GM12878 (cell line): ENCODE measurements around the gene SLC35E4. TPM values are rescaled to one million over a fixed set of nuclear protein-coding genes. Genes with fewer than 3 reads are reported as not detected.

Source experiments
- ATF7 ChIP-seq: fragments of 450-650 bp; IDR thresholded peaks from 2 replicates; pipeline ENCODE4 v1.6.1; 2016; ENCODE audit warnings: low read depth, mild to moderate bottlenecking
- BCL3 ChIP-seq: IDR thresholded peaks from 2 replicates; pipeline ENCODE4 v1.6.1; 2011; ENCODE audit warnings: borderline replicate concordance, low read depth, mild to moderate bottlenecking, moderate library complexity, low read length; ENCODE audit not compliant: insufficient read depth, poor library complexity, severe bottlenecking
- BMI1 ChIP-seq: fragments of 450-650 bp; IDR thresholded peaks from 2 replicates; pipeline ENCODE4 v1.6.1; 2016; ENCODE audit warnings: mild to moderate bottlenecking, moderate library complexity, borderline replicate concordance
- EP300 ChIP-seq, 2 experiments: fragments of 150-350 bp in 1 of 2; IDR thresholded peaks; 2 replicates each; pipeline ENCODE4 v1.6.1; 2011 to 2012; ENCODE audit warnings: low read depth in 2 of 2, low read length in 2 of 2, borderline replicate concordance in 1 of 2, improper control_type of control experiment in 1 of 2, inconsistent platforms in 1 of 2; ENCODE audit not compliant: control insufficient read depth in 1 of 2
- HSF1 ChIP-seq: fragments of 150-350 bp; IDR thresholded peaks from 2 replicates; pipeline ENCODE4 v1.6.1; 2014; ENCODE audit warnings: mild to moderate bottlenecking, low read depth, low read length
- IKZF1 ChIP-seq: fragments of 450-650 bp; conservative IDR thresholded peaks from 2 replicates; pipeline ENCODE4 v1.6.1; 2017; ENCODE audit warnings: antibody characterized with exemption, mild to moderate bottlenecking
- KLF5 ChIP-seq: fragments of 450-650 bp; IDR thresholded peaks from 2 replicates; pipeline ENCODE4 v1.6.1; 2014; ENCODE audit warnings: mild to moderate bottlenecking; ENCODE audit not compliant: partially characterized antibody
- MTA2 ChIP-seq: fragments of 450-650 bp; IDR thresholded peaks from 2 replicates; pipeline ENCODE4 v1.6.1; 2016; ENCODE audit warnings: low read depth, mild to moderate bottlenecking, moderate library complexity
- MXI1 ChIP-seq: fragments of 150-350 bp; IDR thresholded peaks from 2 replicates; pipeline ENCODE4 v1.6.1; 2011; ENCODE audit warnings: low read depth, mild to moderate bottlenecking, inconsistent platforms, low read length, improper control_type of control experiment
- PBX3 ChIP-seq: IDR thresholded peaks from 2 replicates; pipeline ENCODE4 v1.6.1; 2011; ENCODE audit warnings: mild to moderate bottlenecking, low read depth, low read length, moderate library complexity; ENCODE audit not compliant: insufficient replicate concordance
- POLR2A ChIP-seq: IDR thresholded peaks from 2 replicates; pipeline ENCODE4 v1.6.1; 2011; ENCODE audit warnings: low read depth, mild to moderate bottlenecking, low read length
- RAD51 ChIP-seq: fragments of 450-650 bp; IDR thresholded peaks from 2 replicates; pipeline ENCODE4 v1.6.1; 2016; ENCODE audit warnings: moderate library complexity, mild to moderate bottlenecking, inconsistent platforms
- RELB ChIP-seq: fragments of 450-650 bp; IDR thresholded peaks from 2 replicates; pipeline ENCODE4 v1.6.1; 2017; ENCODE audit warnings: low read depth, mild to moderate bottlenecking, moderate library complexity
- SMC3 ChIP-seq: IDR thresholded peaks from 2 replicates; pipeline ENCODE4 v1.6.1; 2011; ENCODE audit warnings: low read length, improper control_type of control experiment, borderline replicate concordance
- SPI1 ChIP-seq: IDR thresholded peaks from 2 replicates; pipeline ENCODE4 v1.6.1; 2011; ENCODE audit warnings: low read depth, mild to moderate bottlenecking, low read length, moderate library complexity, borderline replicate concordance; ENCODE audit not compliant: insufficient read depth
- SRF ChIP-seq, 2 experiments: IDR thresholded peaks; 2 replicates each; pipeline ENCODE4 v1.6.1; 2011; ENCODE audit warnings: low read depth in 2 of 2, low read length in 2 of 2, mild to moderate bottlenecking in 1 of 2, moderate library complexity in 1 of 2
- SUPT20H ChIP-seq: IDR thresholded peaks from 2 replicates; pipeline ENCODE4 v1.6.1; 2011; ENCODE audit warnings: low read depth, mild to moderate bottlenecking, low read length, moderate library complexity, borderline replicate concordance; ENCODE audit not compliant: control insufficient read depth
- TCF12 ChIP-seq: IDR thresholded peaks from 2 replicates; pipeline ENCODE4 v1.6.1; 2011; ENCODE audit warnings: low read depth, mild to moderate bottlenecking, low read length
- ZNF207 ChIP-seq: fragments of 450-650 bp; IDR thresholded peaks from 2 replicates; pipeline ENCODE4 v1.6.1; 2014; ENCODE audit warnings: antibody characterized with exemption, mild to moderate bottlenecking, borderline replicate concordance
- ZNF592 ChIP-seq: fragments of 450-650 bp; IDR thresholded peaks from 2 replicates; pipeline ENCODE4 v1.6.1; 2017; ENCODE audit warnings: mild to moderate bottlenecking, moderate library complexity
- polyA plus RNA-seq, 11 experiments: library from polyadenylated mRNA; depleted of rRNA in 4 of 11; unstranded in 6 of 11; stranded (reverse) in 5 of 11; fragments of >200 nt; fragmentation: Nextera tagmentation in 4 of 11; fragmentation: Illumina TruSeq in 1 of 11; extraction: Ambion mirVana in 4 of 11; extraction: Trizol in 1 of 11; gene quantifications; 1 replicate in 1 of 11; 2 replicates in 10 of 11; pipeline versions ENCODE4 v1.2.1 to v1.2.3, GENCODE V29; 2011 to 2016; ENCODE audit warnings: inconsistent platforms in 2 of 11, missing spikeins in 2 of 11, low read depth in 1 of 11
- total RNA-seq, 4 experiments: library from RNA; depleted of rRNA in 3 of 4; stranded (reverse); fragments of >200 nt in 3 of 4; fragmentation: Illumina TruSeq in 1 of 4; extraction: Trizol in 1 of 4; gene quantifications; 2 replicates each; pipeline versions ENCODE4 v1.2.1 to v1.2.3, GENCODE V29; 2013 to 2021

SLC35E4 gene
- total and polyA plus RNA-seq, 10 of the 15 experiments (the other 5 are each of a cell fraction or from before 2014, with no cell fraction given): 0.16 to 5.3 (median 2.9) TPM; not detected in 1

- TF ChIP-seq RELB: no peak
- TF ChIP-seq SUPT20H: no peak
- no peak for TF ChIP-seq KLF5
- TF ChIP-seq POLR2A: peak; percentile 44
- peak; percentile 38 for TF ChIP-seq ATF7
- no peak for TF ChIP-seq MXI1
- TF ChIP-seq SPI1: no peak
- no peak for TF ChIP-seq BMI1
- no peak for TF ChIP-seq BCL3
- TF ChIP-seq SRF (IDR thresholded peaks at IDR 0.05; ENCODE audit: low read depth in 2 of 2, low read length in 2 of 2): no peak
- no peak for TF ChIP-seq HSF1
- no peak for TF ChIP-seq SMC3
- TF ChIP-seq RAD51: no peak
- no peak for TF ChIP-seq MTA2
- no peak for TF ChIP-seq EP300 (IDR thresholded peaks at IDR 0.05; ENCODE audit: borderline replicate concordance in 1 of 2, control insufficient read depth in 1 of 2, low read depth in 2 of 2, low read length in 2 of 2)
- TF ChIP-seq IKZF1: peak; percentile 26; the same call in 1 of the 2 replicates
- TF ChIP-seq ZNF592: no peak
- 0 out of 2 replicates have a peak, but pooled peaks have one; percentile 46 for TF ChIP-seq TCF12
- no peak for TF ChIP-seq PBX3
- no peak for TF ChIP-seq ZNF207
These were observed 58.6 kb downstream of the SLC35E4 start (continued) for GRCh38 chr22:30694171-30694639.
